Neural progenitor cell (in vitro differentiated cells): ENCODE measurements around the gene TNIK. TPM values are rescaled to one million over a fixed set of nuclear protein-coding genes. Genes with fewer than 3 reads are reported as not detected.

Experiments used
- DNase-seq: peaks from one replicate; pipeline ENCODE4 v3.0.0-alpha.2; 2016; ENCODE audit warnings: low spot score
- H2AFZ ChIP-seq: fragments of 200-600 bp; sonication (generic); replicated peaks from 2 replicates; pipeline ENCODE4 v1.6.1; 2016; ENCODE audit warnings: antibody characterized with exemption
- H3F3A ChIP-seq: fragments of 200-600 bp; sonication (generic); 2 replicates; pipeline ENCODE4 v1.6.1; 2016; ENCODE audit warnings: antibody characterized with exemption, low read depth
- H3K27ac ChIP-seq: fragments of 200-600 bp; sonication (generic); 2 replicates; pipeline ENCODE4 v1.5.1; 2016; ENCODE audit warnings: mild to moderate bottlenecking
- H3K27me3 ChIP-seq: fragments of 200-600 bp; sonication (generic); 2 replicates; pipeline ENCODE4 v1.6.1; 2016; ENCODE audit warnings: mild to moderate bottlenecking, moderate library complexity
- H3K36me3 ChIP-seq: fragments of 200-600 bp; sonication (generic); 2 replicates; pipeline ENCODE4 v1.5.1; 2016
- H3K4me1 ChIP-seq: fragments of 200-600 bp; sonication (generic); 2 replicates; pipeline ENCODE4 v1.6.1; 2016; ENCODE audit warnings: mixed run types
- H3K4me2 ChIP-seq: fragments of 200-600 bp; sonication (generic); 2 replicates; pipeline ENCODE4 v1.6.1; 2016
- H3K4me3 ChIP-seq: fragments of 200-600 bp; sonication (generic); 2 replicates; pipeline ENCODE4 v1.5.1; 2016
- H3K79me2 ChIP-seq: fragments of 200-600 bp; sonication (generic); 2 replicates; pipeline ENCODE4 v1.6.1; 2016; ENCODE audit warnings: low read depth
- H3K9ac ChIP-seq: fragments of 200-600 bp; sonication (generic); 2 replicates; pipeline ENCODE4 v1.6.1; 2016
- H3K9me3 ChIP-seq: fragments of 200-600 bp; sonication (generic); 2 replicates; pipeline ENCODE4 v1.5.1; 2016; ENCODE audit warnings: low read depth
- H4K20me1 ChIP-seq: fragments of 200-600 bp; sonication (generic); 2 replicates; pipeline ENCODE4 v1.6.1; 2016; ENCODE audit warnings: low read depth
- H3K27ac Mint-ChIP-seq: 3 replicates; pipeline ENCODE4 v1.8.0; 2021; ENCODE audit warnings: mixed read lengths
- H3K27me3 Mint-ChIP-seq: 2 replicates; pipeline ENCODE4 v1.8.0; 2022; ENCODE audit warnings: low read depth, mild to moderate bottlenecking, inconsistent platforms, moderate library complexity, mixed read lengths; ENCODE audit not compliant: insufficient read depth
- H3K36me3 Mint-ChIP-seq: 3 replicates; pipeline ENCODE4 v1.8.0; 2021; ENCODE audit warnings: mixed read lengths
- H3K4me1 Mint-ChIP-seq: 3 replicates; pipeline ENCODE4 v1.8.0; 2021; ENCODE audit warnings: mixed read lengths
- H3K4me3 Mint-ChIP-seq: 3 replicates; pipeline ENCODE4 v1.8.0; 2021; ENCODE audit warnings: mild to moderate bottlenecking, moderate library complexity, mixed read lengths
- H3K9me3 Mint-ChIP-seq: 3 replicates; pipeline ENCODE4 v1.8.0; 2020; ENCODE audit warnings: mixed read lengths
- CTCF ChIP-seq: fragments of 200-600 bp; sonication (generic); IDR thresholded peaks from 2 replicates; pipeline ENCODE4 v1.5.1; 2017; ENCODE audit warnings: antibody characterized with exemption, mild to moderate bottlenecking
- EZH2 ChIP-seq: fragments of 200-600 bp; sonication (generic); IDR thresholded peaks from 2 replicates; pipeline ENCODE4 v1.6.1; 2017; ENCODE audit warnings: antibody characterized with exemption, mild to moderate bottlenecking, moderate library complexity
- EZH2phosphoT487 ChIP-seq: fragments of 200-600 bp; sonication (generic); IDR thresholded peaks from 2 replicates; pipeline ENCODE4 v1.6.1; 2017; ENCODE audit warnings: antibody characterized with exemption
- total RNA-seq: library from RNA; depleted of rRNA; stranded (reverse); fragments of >200 nt; gene quantifications from 2 replicates; pipeline ENCODE4 v1.2.3, GENCODE V29; 2015; ENCODE audit warnings: low replicate concordance

The TNIK gene
- total RNA-seq, 1 donor from 2014 or later, result 3.0 TPM

DNA sequence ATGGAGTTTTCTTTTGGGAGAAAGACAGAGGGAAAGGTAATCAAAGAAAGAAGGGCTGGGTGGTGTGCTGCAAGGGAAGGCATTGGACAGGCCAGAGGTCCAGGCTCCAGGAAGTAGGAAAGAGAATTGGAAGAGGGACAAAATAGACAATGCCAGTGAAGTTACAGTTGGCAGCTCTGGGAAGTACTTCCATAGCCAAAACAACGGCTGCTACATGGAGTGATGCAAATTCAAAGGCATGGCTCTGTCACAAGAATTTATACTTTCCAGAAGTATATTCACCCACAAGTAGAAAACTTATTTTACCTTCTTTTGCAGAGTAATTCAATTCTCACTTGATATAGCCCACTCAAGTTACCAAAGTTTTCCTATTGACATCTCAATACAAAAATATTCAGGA lies 191.5 kb downstream of the TNIK start:
- H3K9me3 ChIP-seq, result no peaks in the 10 kb centered on the region
- peaks cover 20% of the 10 kb centered on the region for H3K4me1 Mint-ChIP-seq
- no peaks in the 10 kb centered on the region for H3K9me3 Mint-ChIP-seq
- H3K27me3 Mint-ChIP-seq, result no peaks in the 10 kb centered on the region
- H2AFZ ChIP-seq, result no peak overlapping the region
- no peaks in the 10 kb centered on the region for H3K79me2 ChIP-seq
- no peaks in the 10 kb centered on the region for H4K20me1 ChIP-seq
- H3K27ac ChIP-seq, result no peak overlapping the region
- peaks cover 2% of the 10 kb centered on the region for H3K36me3 Mint-ChIP-seq
- no peak overlapping the region for H3K9ac ChIP-seq
- H3K4me3 ChIP-seq, result no peak overlapping the region
- no peak overlapping the region for H3K4me2 ChIP-seq
- no peaks in the 10 kb centered on the region for H3K27me3 ChIP-seq
- H3F3A ChIP-seq, result no peaks in the 10 kb centered on the region
- H3K4me3 Mint-ChIP-seq, result no peak overlapping the region
- peaks cover 17% of the 10 kb centered on the region for H3K4me1 ChIP-seq
- H3K36me3 ChIP-seq, result no peaks in the 10 kb centered on the region
- H3K27ac Mint-ChIP-seq, result no peak overlapping the region
- DNase-seq, result no peak
- TF ChIP-seq EZH2phosphoT487 (no peak), EZH2 (no peak), CTCF (no peak)

- no peak overlapping the region for H3K27ac ChIP-seq
- H3K9me3 ChIP-seq, result no peaks in the 10 kb centered on the region
- no peak overlapping the region for H3K9ac ChIP-seq
- H3K36me3 ChIP-seq, result no peaks in the 10 kb centered on the region
- H3K4me3 Mint-ChIP-seq, result no peak overlapping the region
- no peaks in the 10 kb centered on the region for H3K9me3 Mint-ChIP-seq
- no peak overlapping the region for H3K27ac Mint-ChIP-seq
- H3F3A ChIP-seq, result no peaks in the 10 kb centered on the region
- peaks cover 2% of the 10 kb centered on the region for H3K36me3 Mint-ChIP-seq
- no peaks in the 10 kb centered on the region for H3K27me3 Mint-ChIP-seq
- H2AFZ ChIP-seq, result no peak overlapping the region
- H4K20me1 ChIP-seq, result no peaks in the 10 kb centered on the region
- no peaks in the 10 kb centered on the region for H3K79me2 ChIP-seq
- DNase-seq, result no peak
- TF ChIP-seq EZH2phosphoT487, result no peak
- TF ChIP-seq CTCF, result no peak
- TF ChIP-seq EZH2, result no peak
- no peak overlapping the region for H3K4me2 ChIP-seq
- H3K4me3 ChIP-seq, result no peak overlapping the region
- H3K4me1 ChIP-seq, result peaks cover 17% of the 10 kb centered on the region
- peaks cover 22% of the 10 kb centered on the region for H3K4me1 Mint-ChIP-seq
- no peaks in the 10 kb centered on the region for H3K27me3 ChIP-seq
These were observed 193.1 kb downstream of the TNIK start for GRCh38 chr3:171267104-171267503.

- H3K4me2 ChIP-seq, result peak overlapping the region; percentile 12
These were observed 193.5 kb downstream of the TNIK start for GRCh38 chr3:171266740-171267073.

More at GRCh38 chr3:171266740-171267073, 193.5 kb downstream of the TNIK start:
- no peaks in the 10 kb centered on the region for H3K9me3 ChIP-seq
- no peak for TF ChIP-seq EZH2phosphoT487
- TF ChIP-seq CTCF, result no peak
- no peak for TF ChIP-seq EZH2
- Mint-ChIP-seq H3K36me3 (no peaks in the 10 kb centered on the region), H3K4me3 (no peak overlapping the region), H3K27me3 (no peaks in the 10 kb centered on the region), H3K27ac (no peak overlapping the region), H3K9me3 (no peaks in the 10 kb centered on the region), H3K4me1 (peaks cover 22% of the 10 kb centered on the region)
- H3K4me3 ChIP-seq, result no peak overlapping the region
- peak overlapping the region; percentile 45 for H2AFZ ChIP-seq
- peaks cover 17% of the 10 kb centered on the region for H3K4me1 ChIP-seq
- no peaks in the 10 kb centered on the region for H3K36me3 ChIP-seq
- no peak for DNase-seq
- no peak overlapping the region for H3K9ac ChIP-seq
- H3K27me3 ChIP-seq, result no peaks in the 10 kb centered on the region
- H3F3A ChIP-seq, result no peaks in the 10 kb centered on the region
- H3K79me2 ChIP-seq, result no peaks in the 10 kb centered on the region
- no peaks in the 10 kb centered on the region for H4K20me1 ChIP-seq
- no peak overlapping the region for H3K27ac ChIP-seq
